H1 (cell line): ENCODE data around the gene KRTAP10-5. TPM values are rescaled to one million over a fixed set of nuclear protein-coding genes. Genes with fewer than 3 reads are reported as not detected.

ENCODE experiments used
- CHD1 ChIP-seq: IDR thresholded peaks from 2 replicates; pipeline ENCODE4 v1.6.1; 2012; ENCODE audit warnings: low read depth, low read length, improper control_type of control experiment
- FOSL1 ChIP-seq: IDR thresholded peaks from 2 replicates; pipeline ENCODE4 v1.6.1; 2011; ENCODE audit warnings: mild to moderate bottlenecking, low read depth, low read length, moderate library complexity; ENCODE audit not compliant: insufficient read depth
- MAFK ChIP-seq: IDR thresholded peaks from 2 replicates; pipeline ENCODE4 v1.6.1; 2012; ENCODE audit warnings: low read depth, mild to moderate bottlenecking, improper control_type of control experiment, low read length
- NANOG ChIP-seq: IDR thresholded peaks from 2 replicates; pipeline ENCODE4 v1.6.1; 2011; ENCODE audit warnings: low read length, low read depth, mild to moderate bottlenecking, inconsistent platforms; ENCODE audit not compliant: insufficient read depth, poor library complexity, severe bottlenecking
- polyA plus RNA-seq, 7 experiments: library from polyadenylated mRNA; depleted of rRNA in 3 of 7; stranded (reverse) in 5 of 7; unstranded in 2 of 7; fragments of >200 nt in 5 of 7; fragments of 200-250 nt in 2 of 7; gene quantifications; 1 replicate in 5 of 7; 2 replicates in 1 of 7; 4 replicates in 1 of 7; pipeline versions ENCODE4 v1.2.1 to v1.2.3, GENCODE V29; 2011 to 2013; ENCODE audit warnings: missing spikeins in 2 of 7, mixed read lengths in 2 of 7
- total RNA-seq: library from RNA; stranded (reverse); fragmentation: NEBNext Ultra II Directional; extraction: Animal tissue kit (Norgen Biotek cat#: 25700); gene quantifications from 2 replicates; pipeline ENCODE4 v1.2.1, GENCODE V29; 2021
- TF ChIP-seq, protein P1 (sequence below): IDR thresholded peaks from 2 replicates; pipeline ENCODE4 v1.6.1; 2012; ENCODE audit warnings: inconsistent platforms
- TF ChIP-seq, protein P2 (sequence below), 3 experiments: IDR thresholded peaks; 1 replicate in 2 of 3; 2 replicates in 1 of 3; pipeline versions ENCODE4 v1.5.1 to v1.6.1; 2011; ENCODE audit warnings: low read length in 3 of 3, mild to moderate bottlenecking in 3 of 3, inconsistent platforms in 2 of 3, low read depth in 1 of 3, moderate library complexity in 1 of 3; ENCODE audit not compliant: insufficient read depth in 1 of 3; ENCODE audit errors: control extremely low read depth in 1 of 3
- TF ChIP-seq, protein P3 (sequence below): IDR thresholded peaks from 2 replicates; pipeline ENCODE4 v1.6.1; 2012; ENCODE audit warnings: low read length, inconsistent platforms
- TF ChIP-seq, protein P4 (sequence below): IDR thresholded peaks from 2 replicates; pipeline ENCODE4 v1.6.1; 2011; ENCODE audit warnings: low read length, improper control_type of control experiment

KRTAP10-5 gene
- total and polyA plus RNA-seq, 2 of the 8 experiments (the other 6 are each of a cell fraction or from before 2014, with no cell fraction given) = 0.09 TPM; not detected in 1

DNA sequence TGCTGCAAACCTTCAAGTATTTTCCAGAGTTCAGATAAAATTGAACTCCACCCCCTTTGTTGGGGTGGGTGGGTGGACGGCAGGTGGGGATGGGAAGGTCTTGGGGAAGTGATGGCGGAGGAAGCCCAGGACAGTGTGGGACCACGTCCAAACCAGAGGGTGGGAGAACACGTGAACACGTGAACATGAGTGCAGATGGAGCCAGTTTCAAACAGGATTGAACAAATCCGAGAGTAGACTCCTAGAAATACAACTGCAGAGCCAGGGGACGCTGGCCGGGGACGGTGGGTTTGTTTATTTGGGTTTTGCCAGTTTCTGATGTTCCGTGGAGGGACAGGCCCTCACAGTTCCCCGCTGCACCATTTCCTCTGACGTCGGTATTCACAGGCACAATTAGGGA lies 32.0 kb downstream of the KRTAP10-5 start (continued):
- TF ChIP-seq, protein P1, sequence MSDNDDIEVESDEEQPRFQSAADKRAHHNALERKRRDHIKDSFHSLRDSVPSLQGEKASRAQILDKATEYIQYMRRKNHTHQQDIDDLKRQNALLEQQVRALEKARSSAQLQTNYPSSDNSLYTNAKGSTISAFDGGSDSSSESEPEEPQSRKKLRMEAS = no peak
- TF ChIP-seq, protein P2, sequence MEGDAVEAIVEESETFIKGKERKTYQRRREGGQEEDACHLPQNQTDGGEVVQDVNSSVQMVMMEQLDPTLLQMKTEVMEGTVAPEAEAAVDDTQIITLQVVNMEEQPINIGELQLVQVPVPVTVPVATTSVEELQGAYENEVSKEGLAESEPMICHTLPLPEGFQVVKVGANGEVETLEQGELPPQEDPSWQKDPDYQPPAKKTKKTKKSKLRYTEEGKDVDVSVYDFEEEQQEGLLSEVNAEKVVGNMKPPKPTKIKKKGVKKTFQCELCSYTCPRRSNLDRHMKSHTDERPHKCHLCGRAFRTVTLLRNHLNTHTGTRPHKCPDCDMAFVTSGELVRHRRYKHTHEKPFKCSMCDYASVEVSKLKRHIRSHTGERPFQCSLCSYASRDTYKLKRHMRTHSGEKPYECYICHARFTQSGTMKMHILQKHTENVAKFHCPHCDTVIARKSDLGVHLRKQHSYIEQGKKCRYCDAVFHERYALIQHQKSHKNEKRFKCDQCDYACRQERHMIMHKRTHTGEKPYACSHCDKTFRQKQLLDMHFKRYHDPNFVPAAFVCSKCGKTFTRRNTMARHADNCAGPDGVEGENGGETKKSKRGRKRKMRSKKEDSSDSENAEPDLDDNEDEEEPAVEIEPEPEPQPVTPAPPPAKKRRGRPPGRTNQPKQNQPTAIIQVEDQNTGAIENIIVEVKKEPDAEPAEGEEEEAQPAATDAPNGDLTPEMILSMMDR (IDR thresholded peaks at IDR 0.05; ENCODE audit: control extremely low read depth in 1 of 3, insufficient read depth in 1 of 3, low read depth in 1 of 3, low read length in 3 of 3) = no peak
- TF ChIP-seq MAFK (no peak), CHD1 (no peak), NANOG (no peak), FOSL1 (no peak)
- TF ChIP-seq, protein P3, sequence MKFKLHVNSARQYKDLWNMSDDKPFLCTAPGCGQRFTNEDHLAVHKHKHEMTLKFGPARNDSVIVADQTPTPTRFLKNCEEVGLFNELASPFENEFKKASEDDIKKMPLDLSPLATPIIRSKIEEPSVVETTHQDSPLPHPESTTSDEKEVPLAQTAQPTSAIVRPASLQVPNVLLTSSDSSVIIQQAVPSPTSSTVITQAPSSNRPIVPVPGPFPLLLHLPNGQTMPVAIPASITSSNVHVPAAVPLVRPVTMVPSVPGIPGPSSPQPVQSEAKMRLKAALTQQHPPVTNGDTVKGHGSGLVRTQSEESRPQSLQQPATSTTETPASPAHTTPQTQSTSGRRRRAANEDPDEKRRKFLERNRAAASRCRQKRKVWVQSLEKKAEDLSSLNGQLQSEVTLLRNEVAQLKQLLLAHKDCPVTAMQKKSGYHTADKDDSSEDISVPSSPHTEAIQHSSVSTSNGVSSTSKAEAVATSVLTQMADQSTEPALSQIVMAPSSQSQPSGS = no peak
- TF ChIP-seq, protein P4, sequence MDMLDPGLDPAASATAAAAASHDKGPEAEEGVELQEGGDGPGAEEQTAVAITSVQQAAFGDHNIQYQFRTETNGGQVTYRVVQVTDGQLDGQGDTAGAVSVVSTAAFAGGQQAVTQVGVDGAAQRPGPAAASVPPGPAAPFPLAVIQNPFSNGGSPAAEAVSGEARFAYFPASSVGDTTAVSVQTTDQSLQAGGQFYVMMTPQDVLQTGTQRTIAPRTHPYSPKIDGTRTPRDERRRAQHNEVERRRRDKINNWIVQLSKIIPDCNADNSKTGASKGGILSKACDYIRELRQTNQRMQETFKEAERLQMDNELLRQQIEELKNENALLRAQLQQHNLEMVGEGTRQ = no peak
